Natural killer cell treated with Interleukin-12 subunit alpha and Interleukin-12 subunit beta and Interleukin-15 and Interleukin-18, amount 100 ng/mL, for 72 hours (primary cell): ENCODE results near the gene HCFC2. TPM values are rescaled to one million over a fixed set of nuclear protein-coding genes. Genes with fewer than 3 reads are reported as not detected.
"Not testable (repeated sequence)": the region's sequence is repeated elsewhere in the genome, so short reads cannot be mapped to it uniquely, and the experiment has no call there.

ENCODE experiments used
- ATAC-seq, 2 donors: fragments of 150-1000 bp; cut with Tn5 transposase in 1 of 2; sonication (Bioruptor Pico), chemical (Tn5 transposase) in 1 of 2; 2 replicates each; pipeline ENCODE4 v1.10.0; 2021
- DNase-seq: peaks from one replicate; pipeline ENCODE4 v3.0.0; 2022; ENCODE audit warnings: low spot score
- H3K27ac Mint-ChIP-seq, 2 donors: 1 replicate in 1 of 2; 2 replicates in 1 of 2; pipeline ENCODE4 v1.8.0; 2022; ENCODE audit warnings: mixed read lengths in 2 of 2, mild to moderate bottlenecking in 1 of 2, moderate library complexity in 1 of 2
- H3K27me3 Mint-ChIP-seq, 2 donors: 1 replicate in 1 of 2; 2 replicates in 1 of 2; pipeline ENCODE4 v1.8.0; 2022; ENCODE audit warnings: mixed read lengths in 2 of 2
- H3K36me3 Mint-ChIP-seq: one replicate; pipeline ENCODE4 v1.8.0; 2022; ENCODE audit warnings: mixed read lengths
- H3K4me1 Mint-ChIP-seq, 2 donors: 1 replicate in 1 of 2; 2 replicates in 1 of 2; pipeline ENCODE4 v1.8.0; 2022; ENCODE audit warnings: low read depth in 2 of 2, mixed read lengths in 2 of 2, mild to moderate bottlenecking in 1 of 2
- H3K4me3 Mint-ChIP-seq: one replicate; pipeline ENCODE4 v1.8.0; 2022; ENCODE audit warnings: mixed read lengths
- H3K9me3 Mint-ChIP-seq: 2 replicates; pipeline ENCODE4 v1.8.0; 2022; ENCODE audit warnings: mixed read lengths
- total RNA-seq, 2 donors: library from RNA; stranded (reverse); gene quantifications; one replicate each; pipeline ENCODE4 v1.2.3, GENCODE V29; 2022

Gene HCFC2
- total RNA-seq, 2 donors from 2014 or later: 13.5 to 17.6 TPM

- H3K4me1 Mint-ChIP-seq: peaks cover 5 to 10% of the 10 kb centered on the region in 2 donors
- H3K9me3 Mint-ChIP-seq, ATAC-seq, H3K4me3 Mint-ChIP-seq, H3K27me3 Mint-ChIP-seq, H3K36me3 Mint-ChIP-seq, DNase-seq, H3K27ac Mint-ChIP-seq: not testable (repeated sequence)
Observed at GRCh38 chr12:104114834-104115586, 50.7 kb downstream of the HCFC2 start.

GRCh38 chr12:104115587-104115975 lies 51.2 kb downstream of the HCFC2 start:
- ATAC-seq (no peak), DNase-seq (no peak)
- H3K27me3 Mint-ChIP-seq: no peaks in the 10 kb centered on the region
- H3K4me3 Mint-ChIP-seq: no peak overlapping the region
- peaks cover 5% of the 10 kb centered on the region for H3K36me3 Mint-ChIP-seq
- H3K4me1 Mint-ChIP-seq: peaks cover 5 to 10% of the 10 kb centered on the region in 2 donors
- H3K27ac Mint-ChIP-seq: peak overlapping the region in 1 of 2 donors; percentile 47
- H3K9me3 Mint-ChIP-seq: no peaks in the 10 kb centered on the region

- Mint-ChIP-seq H3K4me3 (no peak overlapping the region), H3K9me3 (no peaks in the 10 kb centered on the region), H3K27ac (no peak overlapping the region), H3K27me3 (no peaks in the 10 kb centered on the region), H3K36me3 (peaks cover 4% of the 10 kb centered on the region), H3K4me1 (no peaks in the 10 kb centered on the region)
- no peak for DNase-seq
- no peak for ATAC-seq
Observed at GRCh38 chr12:104121001-104121400, 56.7 kb downstream of the HCFC2 start.

GRCh38 chr12:104122298-104122697 lies 58.0 kb downstream of the HCFC2 start:
- no peak overlapping the region for H3K4me3 Mint-ChIP-seq
- H3K27me3 Mint-ChIP-seq: no peaks in the 10 kb centered on the region
- no peaks in the 10 kb centered on the region for H3K4me1 Mint-ChIP-seq
- H3K36me3 Mint-ChIP-seq: peaks cover 10% of the 10 kb centered on the region
- DNase-seq (no peak), ATAC-seq (no peak)
- no peak overlapping the region for H3K27ac Mint-ChIP-seq
- no peaks in the 10 kb centered on the region for H3K9me3 Mint-ChIP-seq

GRCh38 chr12:104126548-104126947 lies 62.2 kb downstream of the HCFC2 start:
- Mint-ChIP-seq H3K27ac (peak overlapping the region in 1 of 2 donors; percentile 2), H3K9me3 (no peaks in the 10 kb centered on the region), H3K27me3 (no peaks in the 10 kb centered on the region), H3K36me3 (peaks cover 6% of the 10 kb centered on the region), H3K4me1 (peaks cover 3 to 5% of the 10 kb centered on the region in 2 donors), H3K4me3 (no peak overlapping the region)
- DNase-seq (no peak), ATAC-seq (no peak)

GRCh38 chr12:104130760-104131159 lies 66.4 kb downstream of the HCFC2 start:
- H3K36me3 Mint-ChIP-seq: peaks cover 6% of the 10 kb centered on the region
- no peak for ATAC-seq
- peaks cover 11 to 14% of the 10 kb centered on the region in 2 donors for H3K4me1 Mint-ChIP-seq
- no peak overlapping the region for H3K27ac Mint-ChIP-seq
- H3K9me3 Mint-ChIP-seq: no peaks in the 10 kb centered on the region
- H3K27me3 Mint-ChIP-seq: no peaks in the 10 kb centered on the region
- DNase-seq: no peak
- no peak overlapping the region for H3K4me3 Mint-ChIP-seq

GRCh38 chr12:104131609-104132008 lies 67.3 kb downstream of the HCFC2 start:
- DNase-seq: no peak
- H3K9me3 Mint-ChIP-seq: no peaks in the 10 kb centered on the region
- no peak overlapping the region for H3K4me3 Mint-ChIP-seq
- peaks cover 14 to 23% of the 10 kb centered on the region in 2 donors for H3K4me1 Mint-ChIP-seq
- no peaks in the 10 kb centered on the region for H3K27me3 Mint-ChIP-seq
- peak overlapping the region in 1 of 2 donors; percentile 3 for H3K27ac Mint-ChIP-seq
- no peak for ATAC-seq
- H3K36me3 Mint-ChIP-seq: peaks cover under 1% of the 10 kb centered on the region

- Mint-ChIP-seq H3K4me3 (no peak overlapping the region), H3K36me3 (no peaks in the 10 kb centered on the region), H3K27ac (peak overlapping the region in 1 of 2 donors; percentile 3), H3K9me3 (no peaks in the 10 kb centered on the region), H3K4me1 (peaks cover 19 to 28% of the 10 kb centered on the region in 2 donors), H3K27me3 (no peaks in the 10 kb centered on the region)
- DNase-seq (no peak), ATAC-seq (no peak)
Observed at GRCh38 chr12:104132351-104132956, 68.1 kb downstream of the HCFC2 start.

GRCh38 chr12:104133321-104133720 lies 69.0 kb downstream of the HCFC2 start:
- Mint-ChIP-seq H3K9me3 (no peaks in the 10 kb centered on the region), H3K4me1 (peaks cover 19 to 28% of the 10 kb centered on the region in 2 donors), H3K27ac (no peak overlapping the region), H3K36me3 (no peaks in the 10 kb centered on the region), H3K4me3 (no peak overlapping the region), H3K27me3 (no peaks in the 10 kb centered on the region)
- no peak for DNase-seq
- ATAC-seq: no peak

- no peak for ATAC-seq
- DNase-seq: no peak
- H3K27me3 Mint-ChIP-seq: no peaks in the 10 kb centered on the region
- H3K9me3 Mint-ChIP-seq: no peaks in the 10 kb centered on the region
- H3K36me3 Mint-ChIP-seq: no peaks in the 10 kb centered on the region
- H3K4me3 Mint-ChIP-seq: no peak overlapping the region
- no peak overlapping the region for H3K27ac Mint-ChIP-seq
- peaks cover 19 to 28% of the 10 kb centered on the region in 2 donors for H3K4me1 Mint-ChIP-seq
Observed at GRCh38 chr12:104133866-104134265, 69.5 kb downstream of the HCFC2 start.

- DNase-seq (no peak), ATAC-seq (no peak)
- Mint-ChIP-seq H3K4me3 (no peak overlapping the region), H3K27ac (no peak overlapping the region), H3K36me3 (no peaks in the 10 kb centered on the region), H3K27me3 (no peaks in the 10 kb centered on the region), H3K9me3 (no peaks in the 10 kb centered on the region), H3K4me1 (peaks cover 19 to 28% of the 10 kb centered on the region in 2 donors)
Observed at GRCh38 chr12:104134882-104135281, 70.6 kb downstream of the HCFC2 start.

GRCh38 chr12:104136577-104136976 lies 72.2 kb downstream of the HCFC2 start:
- Mint-ChIP-seq H3K4me1 (peaks cover 19 to 23% of the 10 kb centered on the region in 2 donors), H3K27ac (peak overlapping the region; percentile 66 to 69), H3K4me3 (peak overlapping the region; percentile 83), H3K27me3 (peaks cover 0 to 3% of the 10 kb centered on the region in 2 donors), H3K36me3 (no peaks in the 10 kb centered on the region), H3K9me3 (no peaks in the 10 kb centered on the region)
- ATAC-seq (no peak), DNase-seq (no peak)

- Mint-ChIP-seq H3K9me3 (no peaks in the 10 kb centered on the region), H3K27me3 (peaks cover 3 to 4% of the 10 kb centered on the region in 2 donors), H3K27ac (peak overlapping the region; percentile 66 to 69), H3K4me1 (peaks cover 16 to 19% of the 10 kb centered on the region in 2 donors), H3K36me3 (no peaks in the 10 kb centered on the region), H3K4me3 (peak overlapping the region; percentile 83)
- DNase-seq (peak; percentile 74), ATAC-seq (peak; percentile 11 to 45)
Observed at GRCh38 chr12:104137001-104137901, 72.9 kb downstream of the HCFC2 start.
